ENCODE measurements around the gene PPP1R13B.

DNA sequence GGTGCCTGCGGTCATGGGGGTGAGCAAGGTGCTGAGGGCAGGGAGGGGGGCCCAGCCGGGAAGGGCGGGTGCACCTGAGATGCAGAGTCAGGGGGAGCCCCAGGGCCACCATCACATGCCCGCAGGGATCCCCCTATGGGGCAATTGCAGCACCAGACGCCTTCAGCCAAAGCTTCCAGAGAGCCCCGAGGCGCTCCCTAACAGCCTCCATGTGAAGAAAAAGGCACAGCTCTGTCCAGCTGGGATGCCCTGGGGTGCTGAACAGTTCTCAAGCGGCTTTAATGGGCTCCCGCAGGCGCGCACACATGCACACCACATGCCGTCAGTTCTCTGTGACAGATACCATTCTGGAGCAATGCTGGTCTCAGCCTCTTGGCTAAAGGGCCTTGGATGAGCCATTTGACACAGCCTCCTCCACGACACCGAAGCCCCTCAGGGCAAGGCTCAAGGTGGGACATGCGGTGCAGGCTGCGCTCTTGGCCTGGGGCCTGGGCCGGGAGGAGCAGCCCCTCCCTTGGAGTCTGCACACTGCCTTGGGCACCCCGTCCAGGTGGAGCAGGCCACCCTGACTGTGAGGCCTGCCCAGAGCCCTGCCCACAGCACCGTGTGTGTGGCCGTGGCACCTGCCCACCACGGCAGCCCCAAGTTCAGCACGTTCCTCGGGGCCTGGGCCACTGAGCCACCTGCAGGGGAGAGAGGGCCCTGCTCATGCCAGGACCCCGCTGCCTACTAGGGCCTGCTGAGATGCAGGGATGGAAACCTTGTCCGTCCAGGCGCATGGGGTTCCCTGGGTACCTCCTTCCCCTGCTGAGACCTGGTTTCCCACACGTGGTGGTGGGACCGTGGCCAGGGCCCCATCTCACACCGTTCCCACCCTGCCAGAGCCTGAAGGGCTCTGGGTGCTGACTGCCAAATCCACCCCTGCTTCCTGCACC is 139.8 kb downstream of the PPP1R13B start:
- no peak for TF ChIP-seq EZH2phosphoT487 (IDR thresholded peaks at IDR 0.05; ENCODE audit: unreplicated experiment)
- TF ChIP-seq, protein P1, sequence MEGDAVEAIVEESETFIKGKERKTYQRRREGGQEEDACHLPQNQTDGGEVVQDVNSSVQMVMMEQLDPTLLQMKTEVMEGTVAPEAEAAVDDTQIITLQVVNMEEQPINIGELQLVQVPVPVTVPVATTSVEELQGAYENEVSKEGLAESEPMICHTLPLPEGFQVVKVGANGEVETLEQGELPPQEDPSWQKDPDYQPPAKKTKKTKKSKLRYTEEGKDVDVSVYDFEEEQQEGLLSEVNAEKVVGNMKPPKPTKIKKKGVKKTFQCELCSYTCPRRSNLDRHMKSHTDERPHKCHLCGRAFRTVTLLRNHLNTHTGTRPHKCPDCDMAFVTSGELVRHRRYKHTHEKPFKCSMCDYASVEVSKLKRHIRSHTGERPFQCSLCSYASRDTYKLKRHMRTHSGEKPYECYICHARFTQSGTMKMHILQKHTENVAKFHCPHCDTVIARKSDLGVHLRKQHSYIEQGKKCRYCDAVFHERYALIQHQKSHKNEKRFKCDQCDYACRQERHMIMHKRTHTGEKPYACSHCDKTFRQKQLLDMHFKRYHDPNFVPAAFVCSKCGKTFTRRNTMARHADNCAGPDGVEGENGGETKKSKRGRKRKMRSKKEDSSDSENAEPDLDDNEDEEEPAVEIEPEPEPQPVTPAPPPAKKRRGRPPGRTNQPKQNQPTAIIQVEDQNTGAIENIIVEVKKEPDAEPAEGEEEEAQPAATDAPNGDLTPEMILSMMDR (conservative IDR thresholded peaks at IDR 0.05; ENCODE audit: low read depth in 2 of 2): no peak
- no peak; the same call in 1 of the 2 replicates for TF ChIP-seq POLR2AphosphoS5 (IDR thresholded peaks at IDR 0.05; ENCODE audit: low read depth)
- no peak for TF ChIP-seq EZH2 (IDR thresholded peaks at IDR 0.05; ENCODE audit: low read depth, unreplicated experiment)
- TF ChIP-seq, protein P2, sequence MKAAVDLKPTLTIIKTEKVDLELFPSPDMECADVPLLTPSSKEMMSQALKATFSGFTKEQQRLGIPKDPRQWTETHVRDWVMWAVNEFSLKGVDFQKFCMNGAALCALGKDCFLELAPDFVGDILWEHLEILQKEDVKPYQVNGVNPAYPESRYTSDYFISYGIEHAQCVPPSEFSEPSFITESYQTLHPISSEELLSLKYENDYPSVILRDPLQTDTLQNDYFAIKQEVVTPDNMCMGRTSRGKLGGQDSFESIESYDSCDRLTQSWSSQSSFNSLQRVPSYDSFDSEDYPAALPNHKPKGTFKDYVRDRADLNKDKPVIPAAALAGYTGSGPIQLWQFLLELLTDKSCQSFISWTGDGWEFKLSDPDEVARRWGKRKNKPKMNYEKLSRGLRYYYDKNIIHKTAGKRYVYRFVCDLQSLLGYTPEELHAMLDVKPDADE (IDR thresholded peaks at IDR 0.05): no peak
- no peak for TF ChIP-seq STAT1 (IDR thresholded peaks at IDR 0.05; ENCODE audit: unreplicated experiment)
- TF ChIP-seq, protein P3, sequence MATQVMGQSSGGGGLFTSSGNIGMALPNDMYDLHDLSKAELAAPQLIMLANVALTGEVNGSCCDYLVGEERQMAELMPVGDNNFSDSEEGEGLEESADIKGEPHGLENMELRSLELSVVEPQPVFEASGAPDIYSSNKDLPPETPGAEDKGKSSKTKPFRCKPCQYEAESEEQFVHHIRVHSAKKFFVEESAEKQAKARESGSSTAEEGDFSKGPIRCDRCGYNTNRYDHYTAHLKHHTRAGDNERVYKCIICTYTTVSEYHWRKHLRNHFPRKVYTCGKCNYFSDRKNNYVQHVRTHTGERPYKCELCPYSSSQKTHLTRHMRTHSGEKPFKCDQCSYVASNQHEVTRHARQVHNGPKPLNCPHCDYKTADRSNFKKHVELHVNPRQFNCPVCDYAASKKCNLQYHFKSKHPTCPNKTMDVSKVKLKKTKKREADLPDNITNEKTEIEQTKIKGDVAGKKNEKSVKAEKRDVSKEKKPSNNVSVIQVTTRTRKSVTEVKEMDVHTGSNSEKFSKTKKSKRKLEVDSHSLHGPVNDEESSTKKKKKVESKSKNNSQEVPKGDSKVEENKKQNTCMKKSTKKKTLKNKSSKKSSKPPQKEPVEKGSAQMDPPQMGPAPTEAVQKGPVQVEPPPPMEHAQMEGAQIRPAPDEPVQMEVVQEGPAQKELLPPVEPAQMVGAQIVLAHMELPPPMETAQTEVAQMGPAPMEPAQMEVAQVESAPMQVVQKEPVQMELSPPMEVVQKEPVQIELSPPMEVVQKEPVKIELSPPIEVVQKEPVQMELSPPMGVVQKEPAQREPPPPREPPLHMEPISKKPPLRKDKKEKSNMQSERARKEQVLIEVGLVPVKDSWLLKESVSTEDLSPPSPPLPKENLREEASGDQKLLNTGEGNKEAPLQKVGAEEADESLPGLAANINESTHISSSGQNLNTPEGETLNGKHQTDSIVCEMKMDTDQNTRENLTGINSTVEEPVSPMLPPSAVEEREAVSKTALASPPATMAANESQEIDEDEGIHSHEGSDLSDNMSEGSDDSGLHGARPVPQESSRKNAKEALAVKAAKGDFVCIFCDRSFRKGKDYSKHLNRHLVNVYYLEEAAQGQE (IDR thresholded peaks at IDR 0.05; ENCODE audit: unreplicated experiment): no peak
- TF ChIP-seq ZNF114 (CRISPR knock-in tag; IDR thresholded peaks at IDR 0.05): no peak
- TF ChIP-seq ZNF331 (CRISPR knock-in tag; IDR thresholded peaks at IDR 0.05; ENCODE audit: low read depth): no peak

Data from GM23338 (cell line).